Brain microvascular endothelial cell (primary cell): Measurements from ENCODE around the gene PTPRN2.

Source experiments
- DNase-seq: peaks from one replicate; pipeline ENCODE4 v3.0.0-alpha.2; 2020
- H3K27ac ChIP-seq: fragments of 250-450 bp; sonication (Bioruptor Pico); 2 replicates; pipeline ENCODE4 v1.5.1; 2020; ENCODE audit warnings: mild to moderate bottlenecking, moderate library complexity
- H3K27me3 ChIP-seq: fragments of 250-450 bp; sonication (Bioruptor Pico); replicated peaks from 2 replicates; pipeline ENCODE4 v1.5.1; 2020; ENCODE audit warnings: mild to moderate bottlenecking
- H3K36me3 ChIP-seq: fragments of 250-450 bp; sonication (Bioruptor Pico); replicated peaks from 2 replicates; pipeline ENCODE4 v1.5.1; 2020; ENCODE audit warnings: mild to moderate bottlenecking
- H3K4me3 ChIP-seq: 2 replicates; pipeline ENCODE4 v1.5.1; 2011; ENCODE audit warnings: low read depth, mild to moderate bottlenecking, control low read depth, low read length, moderate library complexity
- in situ Hi-C: cut with HindIII; loops from 2 replicates; pipeline ENCODE4 v1.10.0; 2017; ENCODE audit warnings: low sequenced_read_pairs, low pct_ligation_motif_present
- TF ChIP-seq, protein P1 (sequence below): IDR thresholded peaks from 2 replicates; pipeline ENCODE4 v1.5.1; 2011; ENCODE audit warnings: low read depth, mild to moderate bottlenecking, moderate library complexity, low read length, control low read depth, inconsistent platforms; ENCODE audit errors: missing control alignments

PTPRN2 gene

GRCh38 chr7:157517782-157518513, 1069.7 kb downstream of the PTPRN2 start:
- DNase-seq: no peak
- H3K27me3 ChIP-seq: no peaks in the 10 kb centered on the region
- H3K4me3 ChIP-seq: no peak overlapping the region
- H3K36me3 ChIP-seq: no peaks in the 10 kb centered on the region
- TF ChIP-seq, protein P1, sequence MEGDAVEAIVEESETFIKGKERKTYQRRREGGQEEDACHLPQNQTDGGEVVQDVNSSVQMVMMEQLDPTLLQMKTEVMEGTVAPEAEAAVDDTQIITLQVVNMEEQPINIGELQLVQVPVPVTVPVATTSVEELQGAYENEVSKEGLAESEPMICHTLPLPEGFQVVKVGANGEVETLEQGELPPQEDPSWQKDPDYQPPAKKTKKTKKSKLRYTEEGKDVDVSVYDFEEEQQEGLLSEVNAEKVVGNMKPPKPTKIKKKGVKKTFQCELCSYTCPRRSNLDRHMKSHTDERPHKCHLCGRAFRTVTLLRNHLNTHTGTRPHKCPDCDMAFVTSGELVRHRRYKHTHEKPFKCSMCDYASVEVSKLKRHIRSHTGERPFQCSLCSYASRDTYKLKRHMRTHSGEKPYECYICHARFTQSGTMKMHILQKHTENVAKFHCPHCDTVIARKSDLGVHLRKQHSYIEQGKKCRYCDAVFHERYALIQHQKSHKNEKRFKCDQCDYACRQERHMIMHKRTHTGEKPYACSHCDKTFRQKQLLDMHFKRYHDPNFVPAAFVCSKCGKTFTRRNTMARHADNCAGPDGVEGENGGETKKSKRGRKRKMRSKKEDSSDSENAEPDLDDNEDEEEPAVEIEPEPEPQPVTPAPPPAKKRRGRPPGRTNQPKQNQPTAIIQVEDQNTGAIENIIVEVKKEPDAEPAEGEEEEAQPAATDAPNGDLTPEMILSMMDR: no peak
- in situ Hi-C loops: no loop called here
- no peak overlapping the region for H3K27ac ChIP-seq

DNA sequence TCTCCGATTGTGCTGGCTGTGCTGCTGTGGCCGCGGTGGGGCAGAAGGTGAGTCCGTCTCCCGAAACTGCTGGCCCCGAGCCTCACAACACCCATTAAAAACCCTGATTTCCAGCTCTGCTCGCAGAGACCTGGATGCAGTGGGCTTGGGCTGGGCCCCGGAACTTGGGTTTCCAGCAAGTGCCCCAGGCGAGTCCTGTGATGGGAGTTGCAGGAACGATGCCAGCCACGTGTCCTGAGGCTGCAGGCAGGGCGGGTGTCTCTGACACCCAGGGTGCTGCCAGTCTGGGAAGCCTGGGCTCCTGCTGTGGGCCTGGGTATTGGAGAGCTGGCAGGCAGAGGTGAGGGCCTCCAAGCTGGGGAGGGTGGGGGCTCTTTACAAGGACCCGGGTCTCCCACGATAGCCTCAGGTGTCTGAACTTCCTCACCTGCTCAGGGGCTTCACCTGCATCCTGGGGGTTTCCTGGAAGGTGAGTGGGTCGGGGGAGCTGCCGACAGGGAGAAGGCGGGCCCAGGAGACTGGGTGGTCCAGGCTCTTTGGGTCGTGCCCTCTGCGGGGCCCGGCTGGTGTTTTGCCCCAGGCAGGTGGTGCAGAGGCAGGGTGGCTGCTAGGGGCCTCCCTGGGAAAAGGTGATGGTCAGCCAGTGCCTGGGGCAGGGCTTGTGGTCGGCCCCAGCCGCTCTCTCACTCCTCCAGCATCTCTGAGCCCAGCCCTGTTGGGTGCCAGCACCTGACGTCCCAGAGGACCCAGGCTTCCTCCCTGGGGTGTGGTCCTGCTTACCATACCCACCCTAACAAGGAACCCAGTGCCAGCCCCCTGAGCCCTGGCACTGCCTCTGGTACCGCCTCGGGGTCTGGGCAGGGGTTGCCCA, 1070.5 kb downstream of the PTPRN2 start:
- DNase-seq: no peak
- in situ Hi-C loops: no loop called here
- no peak overlapping the region for H3K4me3 ChIP-seq
- no peak overlapping the region for H3K27ac ChIP-seq
- H3K27me3 ChIP-seq: no peaks in the 10 kb centered on the region
- H3K36me3 ChIP-seq: no peaks in the 10 kb centered on the region
- TF ChIP-seq, protein P1: no peak

DNA sequence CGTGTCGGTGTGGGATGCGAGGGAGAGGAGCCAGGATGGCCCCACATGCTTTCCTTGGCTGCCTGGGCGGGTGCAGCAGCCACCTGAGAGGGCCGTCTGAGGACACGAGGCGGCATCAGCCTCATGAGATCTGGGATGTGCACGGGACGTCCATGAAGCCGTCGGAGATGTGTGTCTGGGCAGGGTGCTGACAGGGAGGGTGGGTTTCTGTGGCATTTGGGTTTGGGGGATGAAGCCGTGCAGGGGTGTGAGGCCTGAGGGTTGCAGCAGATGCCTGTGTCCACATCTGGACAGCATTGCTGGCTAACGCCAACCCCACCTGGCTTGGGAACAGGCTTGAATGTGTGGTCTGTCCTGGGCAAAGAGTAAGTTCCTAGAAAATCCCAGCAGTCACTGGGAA, 1071.3 kb downstream of the PTPRN2 start:
- H3K27me3 ChIP-seq: no peaks in the 10 kb centered on the region
- H3K27ac ChIP-seq: no peak overlapping the region
- H3K36me3 ChIP-seq: no peaks in the 10 kb centered on the region
- no peak overlapping the region for H3K4me3 ChIP-seq
- in situ Hi-C loops: no loop called here
- TF ChIP-seq, protein P1: no peak
- DNase-seq: no peak

- no peak for DNase-seq
- TF ChIP-seq, protein P1: no peak
- no peak overlapping the region for H3K4me3 ChIP-seq
- no peaks in the 10 kb centered on the region for H3K27me3 ChIP-seq
- H3K27ac ChIP-seq: no peak overlapping the region
- in situ Hi-C loops: no loop called here
- no peaks in the 10 kb centered on the region for H3K36me3 ChIP-seq
These were observed 1072.1 kb downstream of the PTPRN2 start for GRCh38 chr7:157515342-157516041.

GRCh38 chr7:157514746-157515145, 1072.9 kb downstream of the PTPRN2 start:
- H3K27ac ChIP-seq: no peak overlapping the region
- H3K4me3 ChIP-seq: no peak overlapping the region
- no peak for DNase-seq
- no peaks in the 10 kb centered on the region for H3K36me3 ChIP-seq
- in situ Hi-C loops: no loop called here
- H3K27me3 ChIP-seq: no peaks in the 10 kb centered on the region
- TF ChIP-seq, protein P1: no peak
